Fibroblast of skin of back (primary cell): ENCODE data around the gene KCNJ10.

Experiments used
- DNase-seq: peaks from one replicate; pipeline ENCODE4 v3.0.0-alpha.2; 2013

The KCNJ10 gene

GRCh38 chr1:160082926-160083325 lies 13.0 kb upstream of the KCNJ10 start:
- DNase-seq: no peak

GRCh38 chr1:160082487-160082886 lies 12.5 kb upstream of the KCNJ10 start:
- no peak for DNase-seq

GRCh38 chr1:160081261-160081936 lies 11.4 kb upstream of the KCNJ10 start, which contains the start of gene KCNJ9:
KCNJ9 (plus strand) TSS chr1:160081538; CDS start chr1:160084031, 2,493 bp downstream.
- peak; percentile 82 for DNase-seq

GRCh38 chr1:160080381-160081100 lies 10.6 kb upstream of the KCNJ10 start:
- no peak for DNase-seq

- DNase-seq: no peak
Measured at GRCh38 chr1:160079448-160079847, 9.5 kb upstream of the KCNJ10 start.

GRCh38 chr1:160078512-160079195 lies 8.7 kb upstream of the KCNJ10 start:
- DNase-seq: peak; percentile 20

- DNase-seq: no peak
Measured at GRCh38 chr1:160077486-160077885, 7.5 kb upstream of the KCNJ10 start.

GRCh38 chr1:160076295-160076694 lies 6.3 kb upstream of the KCNJ10 start:
- DNase-seq: peak; percentile 49

GRCh38 chr1:160075836-160076235 lies 5.9 kb upstream of the KCNJ10 start:
- no peak for DNase-seq

- no peak for DNase-seq
Measured at GRCh38 chr1:160074865-160075264, 4.9 kb upstream of the KCNJ10 start.

GRCh38 chr1:160071289-160071688 lies 1.3 kb upstream of the KCNJ10 start:
- DNase-seq: no peak

GRCh38 chr1:160070243-160071163 lies 543 bp upstream of the KCNJ10 start:
- DNase-seq: peak; percentile 68

GRCh38 chr1:160068225-160068624 lies 1.7 kb downstream of the KCNJ10 start:
- DNase-seq: no peak

- DNase-seq: no peak
Measured at GRCh38 chr1:160066829-160067745, 2.9 kb downstream of the KCNJ10 start.

- DNase-seq: no peak
Measured at GRCh38 chr1:160064746-160065145, 5.2 kb downstream of the KCNJ10 start.

GRCh38 chr1:160064164-160064563 lies 5.8 kb downstream of the KCNJ10 start:
- DNase-seq: no peak

GRCh38 chr1:160063176-160063575 lies 6.8 kb downstream of the KCNJ10 start:
- DNase-seq: no peak

- DNase-seq: no peak
Measured at GRCh38 chr1:160062230-160062532, 7.8 kb downstream of the KCNJ10 start.

- no peak for DNase-seq
Measured at GRCh38 chr1:160061369-160062229, 8.4 kb downstream of the KCNJ10 start.

- DNase-seq: no peak
Measured at GRCh38 chr1:160058087-160058486, 11.9 kb downstream of the KCNJ10 start.
